HFF-Myc (cell line): Measurements from ENCODE around the gene ASNS.
"Not testable (repeated sequence)": the region's sequence is repeated elsewhere in the genome, so short reads cannot be mapped to it uniquely, and the experiment has no call there.

Source experiments
- DNase-seq: peaks from one replicate; pipeline ENCODE4 v3.0.0-alpha.2; 2011; ENCODE audit warnings: low read depth; ENCODE audit errors: extremely low read depth
- H3K4me3 ChIP-seq: replicated peaks from 2 replicates; pipeline ENCODE4 v1.5.1; 2011; ENCODE audit warnings: low read depth, mild to moderate bottlenecking, control low read depth, low read length
- CTCF ChIP-seq: IDR thresholded peaks from 2 replicates; pipeline ENCODE4 v1.5.1; 2012; ENCODE audit warnings: mild to moderate bottlenecking, low read depth, low read length, control low read depth; ENCODE audit errors: missing control alignments

ASNS gene

GRCh38 chr7:97868314-97868713, 3.9 kb downstream of the ASNS start:
- DNase-seq = no peak
- TF ChIP-seq CTCF = no peak
- no peak overlapping the region for H3K4me3 ChIP-seq

GRCh38 chr7:97865104-97865503, 7.1 kb downstream of the ASNS start:
- no peak for DNase-seq
- TF ChIP-seq CTCF = no peak
- H3K4me3 ChIP-seq = no peak overlapping the region

GRCh38 chr7:97859606-97860204, 12.5 kb downstream of the ASNS start:
- TF ChIP-seq CTCF = no peak
- no peak for DNase-seq
- H3K4me3 ChIP-seq = no peak overlapping the region

GRCh38 chr7:97858221-97858620, 14.0 kb downstream of the ASNS start:
- no peak overlapping the region for H3K4me3 ChIP-seq
- DNase-seq = no peak
- no peak for TF ChIP-seq CTCF

GRCh38 chr7:97857544-97857943, 14.7 kb downstream of the ASNS start:
- no peak overlapping the region for H3K4me3 ChIP-seq
- no peak for DNase-seq
- TF ChIP-seq CTCF = no peak

- DNase-seq = no peak
- H3K4me3 ChIP-seq = no peak overlapping the region
- TF ChIP-seq CTCF = no peak
These were observed 20.5 kb downstream of the ASNS start for GRCh38 chr7:97851683-97852082.

- DNase-seq, H3K4me3 ChIP-seq: not testable (repeated sequence)
These were observed 21.8 kb downstream of the ASNS start for GRCh38 chr7:97850262-97851031.
